Astrocyte of the spinal cord (primary cell): ENCODE data around the gene HSF5.
"Not testable (repeated sequence)": the region's sequence is repeated elsewhere in the genome, so short reads cannot be mapped to it uniquely, and the experiment has no call there.

ENCODE experiments used
- DNase-seq: peaks from one replicate; pipeline ENCODE4 v3.0.0; 2011; ENCODE audit warnings: low read depth, low spot score
- H3K4me3 ChIP-seq: 2 replicates; pipeline ENCODE4 v1.5.1; 2011; ENCODE audit warnings: low read depth, mild to moderate bottlenecking, low read length, moderate library complexity
- in situ Hi-C: cut with HindIII; loops from 2 replicates; pipeline ENCODE4 v1.10.0; 2017; ENCODE audit warnings: low sequenced_read_pairs
- TF ChIP-seq, protein P1 (sequence below): IDR thresholded peaks from 2 replicates; pipeline ENCODE4 v1.5.1; 2012; ENCODE audit warnings: low read depth, mild to moderate bottlenecking, low read length, inconsistent platforms

The HSF5 gene

DNA sequence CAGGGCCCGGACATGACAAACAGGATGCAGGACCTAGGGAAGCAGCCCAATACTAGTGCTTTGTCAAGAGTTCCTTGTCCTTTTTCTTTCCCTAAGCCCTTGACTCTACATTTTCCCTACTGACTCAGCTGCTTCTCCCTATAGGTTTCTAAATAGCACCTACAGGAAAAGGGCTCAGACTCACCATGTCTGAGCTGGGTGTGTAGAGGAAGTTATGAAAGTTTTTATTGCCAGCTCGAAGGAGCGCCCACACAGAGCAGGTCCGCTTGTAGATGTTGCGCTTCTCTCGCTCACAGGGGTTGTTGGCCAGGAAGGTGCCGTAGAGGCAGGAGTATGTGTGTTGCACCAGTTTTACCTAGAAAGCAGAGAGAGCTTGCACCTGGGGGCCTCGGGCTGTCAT, 15.7 kb upstream of the HSF5 start:
- no peak for DNase-seq
- H3K4me3 ChIP-seq: no peak overlapping the region
- in situ Hi-C loops: no loop called here
- TF ChIP-seq, protein P1, sequence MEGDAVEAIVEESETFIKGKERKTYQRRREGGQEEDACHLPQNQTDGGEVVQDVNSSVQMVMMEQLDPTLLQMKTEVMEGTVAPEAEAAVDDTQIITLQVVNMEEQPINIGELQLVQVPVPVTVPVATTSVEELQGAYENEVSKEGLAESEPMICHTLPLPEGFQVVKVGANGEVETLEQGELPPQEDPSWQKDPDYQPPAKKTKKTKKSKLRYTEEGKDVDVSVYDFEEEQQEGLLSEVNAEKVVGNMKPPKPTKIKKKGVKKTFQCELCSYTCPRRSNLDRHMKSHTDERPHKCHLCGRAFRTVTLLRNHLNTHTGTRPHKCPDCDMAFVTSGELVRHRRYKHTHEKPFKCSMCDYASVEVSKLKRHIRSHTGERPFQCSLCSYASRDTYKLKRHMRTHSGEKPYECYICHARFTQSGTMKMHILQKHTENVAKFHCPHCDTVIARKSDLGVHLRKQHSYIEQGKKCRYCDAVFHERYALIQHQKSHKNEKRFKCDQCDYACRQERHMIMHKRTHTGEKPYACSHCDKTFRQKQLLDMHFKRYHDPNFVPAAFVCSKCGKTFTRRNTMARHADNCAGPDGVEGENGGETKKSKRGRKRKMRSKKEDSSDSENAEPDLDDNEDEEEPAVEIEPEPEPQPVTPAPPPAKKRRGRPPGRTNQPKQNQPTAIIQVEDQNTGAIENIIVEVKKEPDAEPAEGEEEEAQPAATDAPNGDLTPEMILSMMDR: no peak

DNA sequence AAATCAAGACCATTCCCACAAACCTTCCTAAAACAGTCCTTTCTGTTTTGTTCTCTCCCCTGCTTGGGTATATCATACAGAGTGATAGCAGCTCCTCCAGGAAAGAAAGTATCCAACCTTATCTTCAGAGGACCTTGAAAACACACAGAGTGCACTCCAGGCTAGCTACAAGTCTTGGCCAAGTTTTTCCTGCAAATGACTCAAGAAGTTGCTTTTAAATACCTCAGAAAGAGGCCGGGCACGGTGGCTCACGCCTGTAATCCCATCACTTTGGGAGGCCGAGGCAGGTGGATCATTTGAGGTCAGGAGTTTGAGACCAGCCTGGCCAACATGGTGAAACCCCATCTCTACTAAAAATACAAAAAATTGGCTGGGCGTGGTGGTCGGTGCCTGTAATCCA, 14.9 kb upstream of the HSF5 start:
- H3K4me3 ChIP-seq, DNase-seq, in situ Hi-C loops: not testable (repeated sequence)

DNA sequence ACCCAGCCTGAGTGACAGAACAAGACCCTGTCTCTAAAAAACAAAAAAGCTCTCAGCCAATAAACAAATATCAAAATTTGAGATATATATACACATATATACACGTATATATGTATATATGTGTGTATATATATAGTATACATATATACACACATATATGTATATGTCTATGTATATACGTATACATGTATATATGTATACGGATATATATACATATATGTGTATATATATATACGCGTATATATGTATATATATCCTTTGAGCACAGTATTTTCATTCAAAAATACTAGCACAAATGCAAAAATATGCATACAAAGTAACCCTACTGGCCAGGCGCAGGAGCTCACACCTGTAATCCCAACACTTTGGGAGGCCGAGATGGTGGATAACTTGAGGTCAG, 13.2 kb upstream of the HSF5 start:
- H3K4me3 ChIP-seq: no peak overlapping the region
- in situ Hi-C loops: no loop called here
- TF ChIP-seq, protein P1: no peak
- no peak for DNase-seq

DNA sequence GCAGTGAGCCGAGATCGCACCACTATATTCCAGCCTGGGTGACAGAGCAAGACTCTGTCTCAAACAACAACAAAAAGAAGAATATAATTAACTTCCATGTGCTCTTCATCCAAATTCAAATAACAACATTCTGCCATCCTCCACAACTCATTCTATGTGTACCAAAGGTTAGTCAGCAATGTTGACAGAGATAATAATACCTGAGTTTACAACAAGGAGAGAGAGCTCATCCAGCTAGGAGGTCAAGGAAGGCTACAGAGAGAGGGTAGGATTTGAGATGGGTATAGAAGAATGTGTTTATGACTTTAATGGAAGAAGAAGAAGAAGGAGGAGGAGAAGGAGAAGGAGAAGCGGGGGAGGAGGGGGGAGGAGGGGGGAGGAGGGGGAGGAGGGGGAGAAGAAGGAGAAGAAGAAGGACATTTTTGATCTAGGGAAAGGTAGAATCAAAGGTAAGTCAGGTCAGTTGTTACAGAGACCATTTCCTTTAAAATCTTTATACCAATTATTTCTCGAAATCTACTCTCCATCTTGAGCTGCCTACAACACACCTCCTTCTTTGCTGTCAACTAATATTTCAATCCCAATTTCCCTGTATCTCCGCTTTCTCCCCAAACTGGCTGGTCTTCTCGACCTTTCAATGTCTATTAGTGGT, 10.1 kb upstream of the HSF5 start:
- TF ChIP-seq, protein P1: no peak
- DNase-seq: no peak
- in situ Hi-C loops: no loop called here
- H3K4me3 ChIP-seq: no peak overlapping the region

DNA sequence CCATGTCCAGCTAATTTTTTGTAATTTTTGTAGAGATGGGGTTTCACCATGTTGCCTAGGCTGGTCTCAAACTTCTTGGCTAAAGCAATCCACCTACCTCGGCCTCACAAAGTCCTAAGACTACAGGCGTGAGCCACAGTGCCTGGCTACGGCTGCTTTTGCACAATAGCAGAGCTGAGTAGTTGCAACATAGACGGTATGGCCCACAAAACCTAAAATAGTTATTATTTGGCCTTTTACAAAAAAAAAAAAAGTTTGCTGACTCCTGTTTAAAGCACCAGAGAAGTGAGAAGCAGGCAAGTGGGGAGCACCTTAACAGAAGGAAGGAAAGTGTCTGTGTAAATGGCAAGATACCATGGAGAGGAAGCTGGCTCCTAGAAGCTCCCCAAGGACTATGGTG, 5.3 kb upstream of the HSF5 start:
- in situ Hi-C loops: no loop called here
- H3K4me3 ChIP-seq: no peak overlapping the region
- DNase-seq: no peak
- TF ChIP-seq, protein P1: no peak

DNA sequence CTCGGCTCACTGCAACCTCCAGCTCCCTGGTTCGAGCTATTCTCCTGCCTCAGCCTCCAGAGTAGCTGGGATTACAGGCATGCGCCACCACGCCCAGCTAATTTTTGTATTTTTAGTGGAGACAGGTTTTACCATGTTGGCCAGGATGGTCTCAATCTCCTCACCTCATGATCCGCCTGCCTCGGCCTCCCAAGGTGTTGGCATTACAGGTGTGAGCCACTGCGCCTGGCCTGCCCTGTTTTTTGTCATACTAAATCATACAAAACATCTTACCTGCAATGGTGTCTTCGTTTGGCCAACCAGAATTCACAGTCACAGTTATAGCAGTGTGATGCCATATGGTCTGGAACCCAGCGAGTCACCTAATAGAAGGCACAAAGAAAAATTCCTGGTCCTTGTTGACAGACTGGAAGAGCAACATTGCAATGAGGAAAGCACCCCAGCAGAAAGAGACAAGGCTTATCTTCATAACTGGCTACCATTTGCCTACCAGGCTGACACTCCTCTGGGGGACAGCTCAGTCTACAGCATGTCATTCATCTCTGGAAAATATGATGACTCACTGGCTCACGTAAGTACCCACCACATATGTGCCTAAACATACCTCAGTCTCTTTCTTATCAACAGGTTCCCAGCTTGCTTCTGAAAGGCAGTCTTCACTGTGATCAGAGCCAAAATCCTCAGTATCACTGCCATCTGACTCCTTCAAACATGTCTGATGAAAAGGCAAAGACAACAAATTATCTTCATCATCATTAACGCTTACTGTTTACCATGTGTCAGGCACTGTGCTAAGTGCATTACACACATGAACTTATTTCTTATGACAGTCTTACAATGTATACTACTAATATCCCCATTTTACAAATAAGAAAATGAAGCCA, 4.3 kb upstream of the HSF5 start:
- no peak for DNase-seq
- TF ChIP-seq, protein P1: no peak
- no peak overlapping the region for H3K4me3 ChIP-seq
- in situ Hi-C loops: no loop called here

DNA sequence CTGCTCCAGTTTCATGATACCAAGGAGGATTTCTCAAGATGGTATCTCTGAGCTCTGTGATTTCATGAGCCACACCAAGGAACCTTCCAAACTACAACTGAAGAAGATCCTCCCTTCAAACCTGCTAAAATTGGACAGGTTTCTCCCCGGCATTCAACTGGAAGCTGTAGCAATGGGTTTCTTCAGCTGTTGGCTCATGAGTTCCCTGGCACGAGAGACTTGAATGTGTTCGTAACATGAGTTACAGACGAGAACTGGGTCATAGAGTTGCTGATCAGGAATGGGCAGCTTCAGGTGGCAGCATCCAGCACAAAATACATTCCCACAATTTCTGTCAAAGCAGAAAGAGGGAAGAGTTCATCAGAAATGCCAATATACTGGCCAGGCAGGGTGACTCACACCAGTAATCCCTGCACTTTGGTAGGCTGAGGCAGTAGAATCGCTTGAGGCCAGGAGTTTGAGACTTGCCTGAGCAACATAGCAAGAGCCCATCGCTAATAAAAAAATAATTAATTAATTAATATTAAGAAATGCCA, 3.4 kb upstream of the HSF5 start:
- TF ChIP-seq, protein P1: no peak
- in situ Hi-C loops: no loop called here
- no peak overlapping the region for H3K4me3 ChIP-seq
- DNase-seq: no peak
